Caki2 (cell line): Measurements from ENCODE around the gene ASAH2B. TPM values are rescaled to one million over a fixed set of nuclear protein-coding genes. Genes with fewer than 3 reads are reported as not detected.
"Not testable (repeated sequence)": the region's sequence is repeated elsewhere in the genome, so short reads cannot be mapped to it uniquely, and the experiment has no call there.

ENCODE experiments used
- DNase-seq: peaks from one replicate; pipeline ENCODE4 v3.0.0-alpha.2; 2015; ENCODE audit warnings: low read depth
- in situ Hi-C: cut with HindIII; loops from 2 replicates; pipeline ENCODE4 v1.10.0; 2016; ENCODE audit warnings: low sequenced_read_pairs, low pct_unique_long_range_greater_than_20kb, mixed read lengths
- total RNA-seq: library from RNA; depleted of rRNA; stranded (reverse); fragments of >200 nt; shearing (Covaris generic); gene quantifications from 2 replicates; pipeline ENCODE4 v1.2.3, GENCODE V29; 2014; ENCODE audit warnings: low replicate concordance; rRNA removed

ASAH2B gene
- 2.2 and 3.6 TPM in 2 replicates for total RNA-seq

- DNase-seq: peak; percentile 85
- in situ Hi-C loops: no loop called here
Observed at GRCh38 chr10:50739618-50740292, at the start of gene ASAH2B. ASAH2B (plus strand) TSS chr10:50739936; CDS start chr10:50745131, 5,195 bp downstream.

GRCh38 chr10:50697819-50698218 lies 41.9 kb upstream of the ASAH2B start:
- DNase-seq, in situ Hi-C loops: not testable (repeated sequence)

GRCh38 chr10:50701947-50702346 lies 37.8 kb upstream of the ASAH2B start:
- in situ Hi-C loops: not testable (repeated sequence)
- peak; percentile 1 for DNase-seq

- in situ Hi-C loops, DNase-seq: not testable (repeated sequence)
Observed at GRCh38 chr10:50702997-50703396, 36.7 kb upstream of the ASAH2B start.

GRCh38 chr10:50704436-50705079 lies 35.2 kb upstream of the ASAH2B start:
- peak; percentile 58 for DNase-seq
- in situ Hi-C loops: not testable (repeated sequence)

GRCh38 chr10:50706006-50706405 lies 33.7 kb upstream of the ASAH2B start:
- in situ Hi-C loops: not testable (repeated sequence)

GRCh38 chr10:50710241-50710640 lies 29.5 kb upstream of the ASAH2B start:
- DNase-seq, in situ Hi-C loops: not testable (repeated sequence)

More at GRCh38 chr10:50706006-50706405, 33.7 kb upstream of the ASAH2B start:
- not testable (repeated sequence) for DNase-seq

GRCh38 chr10:50723812-50724211 lies 15.9 kb upstream of the ASAH2B start:
- in situ Hi-C loops, DNase-seq: not testable (repeated sequence)

GRCh38 chr10:50728112-50728511 lies 11.6 kb upstream of the ASAH2B start:
- in situ Hi-C loops: not testable (repeated sequence)

GRCh38 chr10:50738987-50739617 lies 634 bp upstream of the ASAH2B start:
- in situ Hi-C loops, DNase-seq: not testable (repeated sequence)

More at GRCh38 chr10:50728112-50728511, 11.6 kb upstream of the ASAH2B start:
- DNase-seq: not testable (repeated sequence)

GRCh38 chr10:50740293-50740648 lies 535 bp downstream of the ASAH2B start:
- in situ Hi-C loops: no loop called here
- no peak for DNase-seq

- DNase-seq, in situ Hi-C loops: not testable (repeated sequence)
Observed at GRCh38 chr10:50742820-50743219, 3.1 kb downstream of the ASAH2B start.

GRCh38 chr10:50766774-50767513 lies 27.2 kb downstream of the ASAH2B start:
- DNase-seq, in situ Hi-C loops: not testable (repeated sequence)

GRCh38 chr10:50772042-50772441 lies 32.3 kb downstream of the ASAH2B start:
- DNase-seq, in situ Hi-C loops: not testable (repeated sequence)

- not testable (repeated sequence) for DNase-seq
Observed at GRCh38 chr10:50774868-50775267, 35.1 kb downstream of the ASAH2B start.

GRCh38 chr10:50780036-50780435 lies 40.3 kb downstream of the ASAH2B start:
- in situ Hi-C loops, DNase-seq: not testable (repeated sequence)

More at GRCh38 chr10:50774868-50775267, 35.1 kb downstream of the ASAH2B start:
- in situ Hi-C loops: not testable (repeated sequence)

GRCh38 chr10:50782017-50782416 lies 42.3 kb downstream of the ASAH2B start:
- DNase-seq, in situ Hi-C loops: not testable (repeated sequence)

- in situ Hi-C loops, DNase-seq: not testable (repeated sequence)
Observed at GRCh38 chr10:50787962-50788361, 48.2 kb downstream of the ASAH2B start.
